NCI-H1092 (cell line): ENCODE results near the gene PGGHG.
"Not testable (repeated sequence)": the region's sequence is repeated elsewhere in the genome, so short reads cannot be mapped to it uniquely, and the experiment has no call there.

Experiments used
- DNase-seq: peaks from one replicate; lab custom pipeline; 2025; lab: John Stamatoyannopoulos, UW

The PGGHG gene

DNA sequence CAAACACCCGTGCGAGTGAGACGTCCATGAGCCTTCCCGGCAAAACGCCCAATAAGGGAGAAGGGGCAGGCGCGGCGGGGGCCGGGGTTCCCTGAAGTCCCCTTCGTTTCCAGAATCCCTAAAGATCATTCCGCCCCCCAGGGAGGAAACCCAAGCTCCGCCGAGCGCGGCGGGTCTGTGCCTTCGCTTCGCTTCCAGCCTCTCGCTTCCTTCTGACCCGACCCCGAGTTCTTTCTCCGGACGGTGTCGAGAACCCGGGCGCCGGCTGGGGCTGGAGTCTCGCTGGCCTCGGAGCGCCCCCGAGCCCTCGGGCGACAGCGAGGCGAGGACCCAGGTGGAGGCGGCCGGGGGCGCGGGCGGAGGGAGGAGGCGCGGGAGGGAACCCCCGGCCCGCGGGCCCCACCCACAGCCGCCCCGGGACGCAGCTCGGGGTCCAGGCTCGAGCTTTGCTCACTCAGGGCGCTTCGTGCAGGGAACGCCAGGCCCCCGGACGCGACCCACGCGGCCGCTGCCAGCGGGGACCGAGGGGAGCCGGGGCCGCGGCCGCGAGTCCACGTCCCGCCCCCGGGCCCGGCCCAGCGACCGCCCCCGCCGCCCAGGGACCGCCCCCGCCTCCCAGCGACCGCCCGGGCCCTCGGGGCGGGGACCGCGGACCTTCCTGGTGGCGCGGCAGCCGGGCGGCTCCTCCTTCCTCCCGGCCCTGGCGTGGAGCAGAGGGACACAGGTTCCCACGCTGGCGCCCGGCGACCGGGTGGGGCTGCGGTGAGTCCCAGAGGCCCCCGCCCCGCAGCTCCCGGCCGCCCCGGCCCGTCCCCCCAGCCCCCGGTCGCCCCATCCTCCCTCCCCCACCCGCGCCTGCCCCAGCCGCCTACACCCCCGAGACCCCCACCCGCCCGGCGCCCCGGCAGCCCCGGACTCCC is at the start of gene PGGHG:
Gene PGGHG (plus strand): TSS at position 649 of the 920 bp plus-strand sequence. CDS start 691 bp downstream, outside the sequence.
- no peak for DNase-seq

DNA sequence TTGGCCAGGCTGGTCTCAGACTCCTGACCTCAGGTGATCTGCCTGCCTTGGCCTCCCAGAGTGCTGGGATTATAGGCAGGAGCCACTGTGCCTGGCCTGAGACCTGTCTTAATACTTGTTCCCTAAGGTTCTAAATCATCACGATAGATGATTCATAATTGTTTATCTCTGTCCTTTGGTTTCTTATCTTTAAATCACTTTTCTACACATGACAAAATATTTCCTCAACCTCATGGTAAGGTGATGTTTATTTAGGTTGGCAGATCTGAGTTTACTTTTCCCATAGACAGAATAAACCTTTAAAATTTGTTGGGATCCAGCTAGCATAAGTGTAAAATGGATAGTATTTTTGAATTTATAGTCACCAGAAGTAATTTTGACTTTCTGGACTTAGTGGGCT is 48.6 kb upstream of the PGGHG start:
- DNase-seq, result no peak

DNA sequence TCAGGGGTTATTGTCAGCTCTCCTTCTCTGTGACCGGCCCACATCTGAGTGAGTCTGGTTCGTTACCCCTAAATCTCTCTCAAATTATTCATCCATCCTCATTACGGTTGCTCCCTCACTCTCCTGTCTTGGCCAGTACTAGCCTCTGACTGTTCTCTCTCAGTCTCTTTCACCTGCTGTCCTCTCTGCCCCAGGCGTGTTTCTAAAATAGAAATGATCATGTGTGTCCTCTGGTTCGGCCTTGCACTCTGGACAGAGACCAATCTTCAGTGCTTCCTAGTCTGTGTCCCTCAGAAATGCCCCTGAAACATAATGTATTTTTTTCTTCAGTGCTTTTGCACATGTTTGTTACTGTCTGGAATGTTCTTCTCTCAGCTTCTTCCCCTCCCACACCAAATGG is 47.3 kb upstream of the PGGHG start:
- DNase-seq, result no peak

DNA sequence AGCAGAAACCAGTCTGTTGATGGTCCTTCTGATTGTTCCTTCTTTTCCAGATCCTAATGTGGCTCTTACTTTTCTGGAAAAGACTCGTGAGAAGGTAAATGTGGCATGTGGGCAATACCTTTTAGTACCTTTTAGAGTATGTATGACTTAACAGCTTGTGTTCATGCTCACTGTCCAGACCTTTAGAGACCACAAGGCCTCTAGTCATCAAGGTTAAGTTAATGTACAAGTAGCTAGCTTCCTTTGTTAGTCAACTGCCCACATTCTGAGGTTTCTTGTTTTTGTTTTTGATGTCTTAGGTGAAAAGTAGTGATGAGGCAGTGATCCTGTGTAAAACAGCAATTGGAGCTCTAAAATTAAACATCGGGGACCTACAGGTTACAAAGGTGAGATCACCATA is 44.5 kb upstream of the PGGHG start:
- no peak for DNase-seq

DNA sequence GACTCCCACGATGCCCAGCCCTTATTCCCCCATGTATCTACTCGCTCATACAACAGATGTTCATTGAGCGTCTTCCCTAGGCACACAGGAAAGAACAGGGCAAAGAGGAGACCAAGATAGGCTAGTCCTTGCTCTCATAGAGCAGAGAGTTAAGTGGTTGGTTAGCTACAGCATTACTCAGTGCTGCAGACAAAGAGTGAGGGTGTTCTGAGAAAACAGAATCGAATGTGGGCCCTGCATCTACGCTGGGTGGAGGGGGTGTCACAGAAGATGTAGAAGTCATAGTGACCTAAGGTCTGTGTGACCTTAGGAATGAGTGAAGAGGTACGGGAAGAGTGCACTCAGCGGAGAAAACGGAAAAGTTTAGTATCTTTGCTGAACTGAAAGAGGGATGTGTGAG is 39.9 kb upstream of the PGGHG start:
- DNase-seq, result no peak

DNA sequence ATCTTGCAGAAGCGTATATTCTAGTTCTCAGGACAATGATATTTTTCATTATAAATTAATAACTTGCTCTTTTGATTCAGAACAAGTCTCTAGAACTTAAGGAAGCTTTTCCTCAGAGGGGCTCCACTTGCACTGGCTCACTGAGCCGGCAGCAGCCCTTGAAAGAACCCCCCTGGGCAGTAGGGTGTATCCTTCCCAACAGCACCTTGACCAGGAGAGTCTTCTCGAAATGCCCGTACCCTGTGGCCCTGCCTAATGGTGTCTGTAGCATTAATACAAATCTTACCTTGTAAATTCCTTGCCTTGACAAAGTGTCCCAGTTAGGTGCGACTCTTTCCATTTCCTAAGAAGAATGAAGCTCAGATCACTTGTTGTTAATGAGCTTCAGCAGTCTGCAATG is 38.7 kb upstream of the PGGHG start:
- no peak for DNase-seq

DNA sequence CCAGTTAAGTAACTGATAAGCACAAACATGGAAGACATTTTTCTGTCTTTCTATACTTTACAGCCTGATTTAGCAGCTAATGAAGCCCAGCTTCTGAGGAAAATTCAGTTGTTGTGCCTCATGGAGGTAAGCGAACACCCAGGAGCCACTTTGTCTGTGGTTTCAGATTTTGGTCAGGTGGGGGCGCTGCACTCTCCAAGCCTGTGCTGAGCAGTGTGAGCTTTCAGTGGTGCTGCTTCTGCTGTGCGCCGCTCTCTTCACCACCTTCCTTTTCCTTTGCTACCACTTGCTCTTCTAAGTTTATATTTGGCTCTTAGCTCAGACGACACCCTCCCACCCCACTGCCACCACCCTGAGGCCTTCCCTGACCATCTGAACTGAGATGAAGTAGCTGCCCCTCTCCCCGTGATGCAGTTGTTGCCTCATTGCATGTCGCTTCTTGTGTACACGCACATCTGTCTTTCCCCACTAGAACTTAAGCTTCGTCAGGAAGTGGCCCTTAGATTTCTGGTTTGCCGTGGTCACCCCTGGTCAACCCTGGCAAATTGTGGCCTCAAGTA is 38.1 kb upstream of the PGGHG start:
- DNase-seq, result no peak

DNA sequence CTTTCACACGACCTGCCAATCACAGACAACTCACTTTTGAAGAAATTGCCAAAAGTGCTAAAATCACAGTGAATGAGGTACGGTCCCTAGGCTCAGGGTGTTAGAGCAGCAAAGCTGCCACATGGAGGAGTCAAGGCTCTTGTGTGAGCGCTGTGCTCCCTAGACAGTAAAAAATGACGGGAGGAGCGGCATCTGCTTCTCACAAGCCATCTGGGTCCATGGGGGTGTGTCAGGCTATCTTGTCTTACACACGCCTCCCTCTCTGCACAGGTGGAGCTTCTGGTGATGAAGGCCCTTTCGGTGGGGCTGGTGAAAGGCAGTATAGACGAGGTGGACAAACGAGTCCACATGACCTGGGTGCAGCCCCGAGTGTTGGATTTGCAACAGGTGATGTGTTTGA is 37.4 kb upstream of the PGGHG start:
- DNase-seq, result no peak

DNA sequence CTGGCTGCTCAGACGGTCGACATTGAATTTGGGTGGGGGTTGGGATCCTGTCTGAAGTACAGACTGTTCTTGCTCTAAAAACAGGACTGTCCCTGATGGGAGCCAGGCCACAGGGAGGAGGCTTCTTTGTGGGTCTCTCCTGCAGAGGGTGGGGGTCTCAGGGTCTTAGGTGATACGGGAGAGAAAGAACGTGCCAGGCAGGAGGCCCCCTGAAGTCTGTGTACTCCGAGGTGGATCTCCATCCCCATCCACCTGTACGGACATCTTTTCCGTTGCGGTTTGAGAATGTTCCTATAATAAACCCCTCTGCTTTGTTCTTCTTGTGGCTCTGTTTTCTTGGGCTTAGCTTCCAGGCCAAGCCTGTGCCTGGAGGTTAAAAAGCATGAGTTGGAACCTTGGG is 36.3 kb upstream of the PGGHG start:
- DNase-seq, result no peak

DNA sequence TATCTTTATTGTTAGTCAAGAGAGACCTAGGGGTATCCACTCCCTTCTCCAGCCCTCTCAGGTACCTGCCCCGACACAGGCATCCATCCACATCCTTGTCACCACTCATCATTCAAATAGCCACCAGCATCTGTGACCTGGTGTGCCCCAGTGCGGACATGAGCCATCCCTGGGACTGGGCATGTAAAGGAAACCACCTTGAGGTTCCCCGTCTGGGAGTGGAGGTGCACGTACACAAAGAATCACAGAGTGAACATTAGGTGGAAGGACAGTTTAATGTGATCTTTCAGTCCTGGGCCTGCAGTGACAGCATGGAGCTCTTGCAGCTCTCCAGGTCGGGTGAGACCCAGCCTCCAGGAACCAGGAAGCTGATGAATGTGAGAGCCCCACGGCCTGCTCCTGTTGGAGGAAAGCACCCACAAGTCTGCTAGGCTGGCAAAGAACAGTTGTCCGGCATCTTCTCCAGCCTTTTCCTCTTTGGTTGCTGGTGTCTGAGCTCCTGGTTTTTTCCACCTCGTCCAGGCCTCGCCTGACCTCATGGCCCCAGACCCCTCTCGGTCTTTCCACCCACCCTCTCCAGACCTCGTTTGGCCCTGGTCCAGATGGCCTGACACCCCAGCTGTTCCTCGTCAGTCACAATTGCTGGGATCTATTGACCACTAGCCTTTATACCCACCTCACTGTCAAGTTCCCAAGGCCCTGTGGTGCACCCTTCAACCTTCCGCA is 35.6 kb upstream of the PGGHG start:
- DNase-seq, result no peak

DNA sequence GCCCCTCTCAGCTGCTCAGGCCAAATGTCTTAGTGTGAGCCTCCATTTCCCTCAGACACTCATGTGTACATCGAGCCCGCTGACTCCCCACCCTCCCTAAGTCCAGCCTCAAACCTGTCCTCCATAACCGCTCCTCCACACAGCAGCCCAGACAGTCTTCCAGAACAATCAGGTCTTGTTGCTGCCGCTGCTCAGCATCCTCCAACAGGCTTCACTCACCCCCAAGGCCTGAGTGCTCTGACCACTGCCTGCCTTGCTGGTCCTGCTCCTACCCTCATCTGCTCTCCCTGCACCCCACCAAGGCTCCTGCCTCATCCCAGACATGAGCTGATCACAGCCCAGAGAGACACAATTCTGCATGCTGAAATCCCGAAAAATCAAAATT is 35.0 kb upstream of the PGGHG start:
- DNase-seq, result no peak

DNA sequence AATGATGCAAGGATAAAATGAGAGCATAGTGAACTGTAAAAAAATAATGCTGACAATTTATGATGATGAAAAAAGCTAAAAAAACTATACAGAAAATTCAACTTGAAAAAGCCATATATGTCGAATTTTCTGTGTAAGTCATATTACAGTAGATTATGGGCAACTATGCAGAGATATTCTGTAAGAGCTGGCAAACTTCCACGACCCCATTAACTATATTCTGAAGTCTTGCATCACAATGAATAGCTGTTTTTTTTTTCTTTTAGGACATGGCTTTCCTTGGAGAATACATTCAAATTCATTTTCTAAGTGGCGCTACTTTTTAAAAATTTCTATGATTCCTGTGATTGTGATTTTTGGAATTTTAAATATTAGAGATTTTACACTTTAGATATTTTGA is 33.8 kb upstream of the PGGHG start:
- DNase-seq, result no peak

DNA sequence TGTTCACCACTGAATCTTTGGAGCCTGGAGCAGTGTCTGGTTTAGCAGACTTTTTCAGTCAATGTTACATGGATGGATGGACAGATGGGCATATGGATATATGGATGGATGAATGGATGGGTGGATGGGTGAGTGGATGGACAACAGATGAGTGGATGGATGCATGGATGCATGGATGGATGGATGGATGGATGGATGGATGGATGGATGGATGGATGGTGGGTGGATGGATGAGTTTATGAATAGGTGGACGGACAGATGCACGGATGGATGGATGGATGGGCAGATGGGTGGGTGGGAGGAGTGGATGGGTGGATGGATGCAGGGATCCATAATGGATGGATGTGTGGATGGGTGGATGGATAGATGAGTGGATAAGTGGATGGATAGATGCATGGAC is 33.1 kb upstream of the PGGHG start:
- DNase-seq, result no peak

DNA sequence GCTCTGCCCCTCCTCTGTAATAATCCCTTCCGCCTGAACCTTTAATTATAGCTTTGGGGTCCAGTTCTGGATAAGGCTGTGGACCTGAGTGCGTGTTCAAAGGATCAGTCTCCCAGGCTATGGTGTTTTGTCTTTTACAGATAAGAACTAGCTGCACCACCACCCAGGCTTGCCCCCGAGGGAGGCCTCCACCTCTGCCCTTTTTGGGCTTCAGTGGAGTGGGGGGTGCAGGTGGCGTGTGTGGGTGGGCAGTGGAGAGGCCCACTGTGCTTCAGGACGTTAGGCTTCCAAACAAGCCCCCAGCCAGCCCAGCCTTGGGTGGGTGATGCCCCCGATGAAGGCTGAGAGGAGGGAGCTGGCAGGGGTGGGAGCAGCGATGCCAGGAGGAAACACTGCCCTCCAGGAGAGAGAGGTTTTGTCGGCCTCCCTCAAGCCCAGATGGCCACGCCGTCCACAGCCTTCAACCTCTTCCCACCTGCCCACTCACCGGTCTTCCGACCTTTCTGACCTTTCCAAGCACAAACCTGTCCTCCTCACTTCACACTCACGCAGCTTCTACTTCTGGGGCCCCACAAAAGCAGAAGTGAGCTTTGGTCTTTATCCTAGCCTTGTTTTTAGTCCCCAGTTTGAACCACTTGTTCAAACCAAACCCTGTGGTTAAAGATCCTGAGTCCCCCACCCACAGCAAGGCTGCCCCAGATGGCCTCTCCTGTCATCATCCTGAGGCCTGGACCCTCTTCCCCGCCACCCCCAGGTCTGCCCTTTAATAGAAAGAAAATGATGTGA is 31.8 kb upstream of the PGGHG start:
- DNase-seq, result no peak

DNA sequence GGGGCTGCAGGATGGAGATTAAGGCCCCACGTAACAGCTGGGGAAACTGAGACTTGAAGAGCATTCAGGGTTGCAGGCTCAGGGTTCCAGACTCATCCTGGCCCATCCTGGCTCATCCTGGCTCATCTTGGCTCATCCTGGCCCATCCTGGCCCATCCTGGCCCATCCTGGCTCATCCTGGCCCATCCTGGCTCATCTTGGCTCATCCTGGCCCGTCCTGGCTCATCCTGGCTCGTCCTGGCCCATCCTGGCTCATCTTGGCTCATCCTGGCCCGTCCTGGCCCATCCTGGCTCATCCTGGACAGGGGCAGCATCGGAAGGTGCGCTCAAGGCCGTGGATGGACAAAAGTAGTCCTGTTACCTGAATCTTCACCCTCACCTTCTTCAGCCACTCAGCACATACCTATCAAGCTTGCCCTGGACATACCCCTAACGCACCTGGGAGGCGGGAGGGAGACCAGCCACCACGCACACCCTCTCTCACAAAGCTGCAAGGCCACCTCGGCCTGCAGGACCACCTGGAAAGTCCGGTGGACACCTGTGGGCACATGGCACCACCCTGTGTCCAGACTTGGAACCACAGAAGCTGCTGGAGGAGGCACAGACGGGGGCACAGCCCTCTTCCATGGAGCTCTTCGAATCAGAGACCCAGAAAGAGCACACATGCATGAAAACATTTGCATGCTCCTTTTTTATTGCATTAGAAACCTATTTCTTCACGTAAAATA is 31.0 kb upstream of the PGGHG start:
- no peak for DNase-seq

DNA sequence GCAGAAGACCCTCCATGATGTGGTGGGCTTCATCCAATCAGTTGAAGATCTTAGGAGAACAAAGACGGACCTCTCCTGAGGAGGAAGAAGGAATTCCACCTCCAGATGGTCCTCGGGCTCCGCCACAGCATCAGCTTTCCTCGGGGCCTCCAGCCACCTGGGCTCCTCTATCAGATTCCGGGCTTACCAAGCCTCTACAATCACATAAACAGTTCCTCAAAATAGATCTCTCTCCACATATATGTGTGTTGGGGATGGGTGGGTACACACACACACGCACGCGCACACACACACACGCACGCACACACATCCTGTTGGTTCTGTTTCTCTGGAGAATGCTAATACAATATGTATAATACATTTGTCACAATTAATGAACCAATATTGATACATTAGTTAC is 29.5 kb upstream of the PGGHG start:
- DNase-seq, result no peak

DNA sequence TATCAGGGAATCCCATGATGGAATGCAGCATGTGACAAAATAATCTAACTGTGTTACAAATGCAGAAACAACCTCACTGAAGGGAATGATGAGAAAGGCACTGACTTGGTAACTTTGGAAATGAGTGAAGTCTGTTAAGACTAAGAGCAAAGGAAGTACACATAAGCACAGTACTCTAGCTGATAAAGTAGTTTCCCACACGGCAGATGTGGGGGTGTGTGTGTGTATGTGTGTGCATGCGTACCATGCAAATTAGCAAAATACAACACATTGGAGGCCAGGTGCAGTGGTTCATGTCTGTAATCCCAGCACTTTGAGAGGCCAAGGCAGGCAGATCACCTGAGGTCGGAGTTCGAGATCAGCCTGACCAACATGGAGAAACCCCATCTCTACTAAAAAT is 27.3 kb upstream of the PGGHG start:
- no peak for DNase-seq

DNA sequence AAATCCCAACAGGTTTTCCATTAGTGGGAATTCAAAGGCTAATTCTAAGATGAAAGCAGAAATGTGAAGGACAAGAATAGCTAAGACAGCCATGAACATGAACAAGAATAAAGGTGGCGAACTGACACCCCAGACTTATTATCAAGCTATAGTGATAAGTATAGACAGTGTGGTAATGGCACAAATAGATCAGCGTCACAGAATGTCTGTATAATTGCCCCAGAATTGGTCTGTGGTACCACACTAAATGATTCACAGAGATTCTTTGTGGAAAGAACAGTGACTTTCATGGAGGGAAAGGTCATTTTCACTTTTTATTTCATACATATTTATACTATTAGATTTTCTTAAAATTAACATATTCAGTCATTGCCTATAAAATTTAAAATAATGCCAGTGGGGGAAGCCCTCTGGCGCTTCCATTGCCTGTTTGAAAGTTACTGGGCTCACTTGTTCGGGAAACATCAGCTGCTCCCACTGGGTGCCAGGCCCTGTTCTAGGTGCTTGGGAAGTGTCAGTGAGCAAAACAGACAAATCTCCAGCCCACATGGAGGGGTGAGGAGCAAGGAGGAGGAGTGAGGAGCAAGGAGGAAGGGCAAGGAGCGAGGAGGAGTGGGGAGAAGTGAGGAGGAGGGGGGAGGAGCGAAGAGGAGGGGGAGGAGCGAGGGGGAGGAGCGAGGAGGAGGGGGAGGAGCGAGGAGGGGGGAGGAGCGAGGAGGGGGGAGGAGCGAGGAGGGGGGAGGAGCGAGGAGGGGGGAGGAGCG is 22.1 kb upstream of the PGGHG start:
- DNase-seq, result no peak

DNA sequence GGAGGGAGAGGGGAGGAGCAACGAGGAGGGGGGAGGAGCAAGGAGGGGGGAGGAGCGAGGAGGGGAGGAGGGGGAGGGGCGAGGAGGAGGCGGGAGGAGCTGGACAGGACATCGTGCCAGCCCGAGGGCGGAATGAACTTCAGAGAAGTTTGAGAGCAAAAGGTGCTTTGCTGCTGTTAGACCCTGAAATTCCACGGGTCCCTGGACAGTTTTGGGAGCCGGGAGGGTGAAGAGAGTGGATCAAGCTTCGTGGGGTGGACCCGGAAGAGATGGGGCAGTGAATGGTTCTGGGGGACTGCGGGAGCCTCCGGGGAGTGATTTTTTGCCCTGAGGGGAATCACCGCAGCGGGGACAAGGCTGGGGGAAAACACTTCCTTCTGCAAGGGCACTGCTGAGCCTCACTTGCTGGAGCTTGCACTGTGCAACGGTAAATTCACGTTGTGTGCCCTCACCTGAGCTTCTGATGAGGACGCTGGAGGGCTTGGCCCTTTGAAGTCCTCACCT is 21.4 kb upstream of the PGGHG start:
- DNase-seq, result no peak

DNA sequence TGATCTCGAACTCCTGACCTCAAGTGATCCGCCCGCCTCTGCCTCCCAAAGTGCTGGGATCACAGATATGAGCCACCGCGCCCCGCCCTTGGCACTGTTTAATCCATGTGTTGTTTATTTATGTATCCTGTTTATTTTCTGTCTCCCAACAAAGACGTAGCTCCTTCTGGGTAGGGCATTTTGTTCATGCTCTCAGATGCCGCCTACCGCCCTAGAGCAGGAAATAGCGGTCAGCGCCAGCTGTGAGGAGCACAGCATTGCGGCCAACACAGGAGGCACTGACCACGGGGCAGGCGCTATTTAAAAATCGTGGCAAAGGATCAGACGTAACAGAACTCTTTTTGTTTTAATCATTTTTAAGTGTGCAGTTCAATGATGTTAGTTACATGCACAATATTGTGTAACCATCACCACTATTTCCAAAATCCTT is 20.2 kb upstream of the PGGHG start:
- not testable (repeated sequence) for DNase-seq
